A204.1 (cell line): ENCODE results near the gene PSPN.

Source experiments
- FAIRE-seq: peaks from 2 replicates; lab custom pipeline; 2012; peaks lifted over from hg19 to GRCh38; lab: Jason Lieb, UNC

The PSPN gene

GRCh38 chr19:6325614-6326013 lies 50.1 kb downstream of the PSPN start:
- no peak for FAIRE-seq
